ENCODE results near the gene TMTC2.
A peak's percentile ranks its signal among the peaks of the same experiment; 100 is the strongest.

Gene TMTC2

DNA sequence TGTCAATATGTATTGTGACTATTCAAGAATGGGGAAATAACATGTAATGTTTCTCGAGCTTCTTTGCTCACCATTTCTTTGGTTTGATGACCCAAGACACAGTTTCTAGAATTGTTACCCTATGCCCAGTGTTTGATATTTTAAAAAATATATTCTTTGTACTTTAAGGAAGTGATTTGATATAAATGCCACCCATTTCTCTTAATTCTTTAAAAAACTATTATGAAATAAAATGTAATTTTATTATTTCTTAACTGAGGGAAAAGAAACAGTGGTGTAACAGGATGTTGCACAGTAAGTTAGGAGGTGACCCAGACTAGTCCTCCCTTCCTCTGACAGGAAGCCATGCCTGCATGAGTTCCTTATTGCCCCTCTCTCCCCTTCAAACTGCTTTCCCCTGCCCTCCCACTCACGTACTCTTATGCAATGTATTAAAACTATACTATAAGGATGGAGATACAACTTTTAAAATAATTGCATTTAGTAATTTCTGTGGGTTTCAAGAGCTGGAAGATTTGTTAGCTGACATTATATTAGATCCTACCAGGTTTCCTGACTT, 279.4 kb downstream of the TMTC2 start:
- peak; percentile 11 for DNase-seq

- DNase-seq: no peak
Observed at GRCh38 chr12:82968631-82969367, 282.1 kb downstream of the TMTC2 start.

- no peak for DNase-seq
Observed at GRCh38 chr12:82970614-82971013, 283.9 kb downstream of the TMTC2 start.

- no peak for DNase-seq
Observed at GRCh38 chr12:82971584-82971983, 284.9 kb downstream of the TMTC2 start.

- no peak for DNase-seq
Observed at GRCh38 chr12:82972624-82973023, 285.9 kb downstream of the TMTC2 start.

- DNase-seq: no peak
Observed at GRCh38 chr12:82973592-82973991, 286.9 kb downstream of the TMTC2 start.

DNA sequence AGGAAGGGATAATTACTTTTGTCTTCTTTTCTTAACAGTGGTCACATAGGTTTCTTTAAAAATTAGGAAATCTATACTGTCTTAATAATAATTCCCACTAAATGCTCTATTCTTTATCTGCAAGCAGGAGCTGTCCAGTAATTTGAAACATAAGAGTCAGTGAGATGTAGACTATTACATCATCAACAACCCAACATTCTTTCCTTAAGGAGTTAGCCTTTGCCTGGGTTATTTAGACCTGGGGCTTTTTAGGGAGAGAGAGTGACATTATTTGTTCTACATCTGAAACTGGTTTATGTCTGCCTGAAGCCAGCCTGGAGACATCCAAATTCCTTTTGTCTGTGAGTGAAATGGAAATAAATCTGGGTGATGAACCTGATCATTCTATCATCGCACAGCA, 294.4 kb downstream of the TMTC2 start:
- no peak for DNase-seq

DNA sequence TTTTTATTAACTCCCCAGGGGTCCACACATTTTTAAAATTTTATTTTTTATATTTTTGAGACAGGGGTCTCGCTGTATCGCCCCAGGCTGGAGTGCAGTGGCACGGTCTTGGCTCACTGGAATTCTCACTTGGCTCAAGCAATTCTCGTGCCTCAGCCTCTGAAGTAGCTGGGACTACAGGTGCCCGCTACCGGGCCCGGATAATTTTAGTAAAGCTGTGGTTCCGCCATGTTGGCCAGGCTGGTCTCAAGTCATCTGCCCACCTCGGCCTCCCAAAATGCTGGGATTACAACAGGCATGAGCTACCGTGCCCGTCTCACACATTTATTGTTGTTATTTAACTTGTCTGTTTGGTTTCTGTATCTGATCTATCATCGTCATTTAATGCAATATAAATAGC, 307.4 kb downstream of the TMTC2 start:
- DNase-seq: no peak

DNA sequence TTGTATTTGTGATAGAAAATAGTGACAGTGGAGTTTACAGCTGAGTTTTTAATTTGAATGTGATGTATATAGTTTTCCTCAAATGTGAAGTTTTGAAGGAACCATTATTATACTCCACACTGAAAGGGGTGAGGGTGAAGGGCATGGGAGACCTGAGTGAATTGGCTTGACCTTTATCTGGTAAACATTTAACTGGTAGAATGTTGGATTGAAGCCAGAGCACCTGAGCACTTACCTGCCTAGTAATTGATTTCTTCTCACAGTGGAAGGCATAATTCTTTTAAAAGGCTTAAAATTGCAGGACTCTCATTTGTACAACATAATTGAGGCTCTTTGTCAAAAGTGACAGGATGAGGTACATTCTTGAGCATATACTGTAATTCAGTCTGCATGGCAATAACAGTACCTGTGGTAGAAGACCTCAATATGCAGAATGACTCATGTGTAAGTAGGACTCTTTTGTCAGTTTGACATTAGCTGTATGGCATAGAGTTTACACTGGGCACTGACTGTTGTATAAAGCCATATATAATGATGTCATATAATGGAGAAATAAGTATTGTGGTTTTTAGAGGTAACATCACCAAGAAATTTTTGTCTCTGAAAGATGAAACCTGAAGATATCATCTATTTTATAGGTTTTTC, 309.6 kb downstream of the TMTC2 start:
- DNase-seq: no peak

GRCh38 chr12:82998509-82998908, 311.8 kb downstream of the TMTC2 start:
- DNase-seq: no peak

DNA sequence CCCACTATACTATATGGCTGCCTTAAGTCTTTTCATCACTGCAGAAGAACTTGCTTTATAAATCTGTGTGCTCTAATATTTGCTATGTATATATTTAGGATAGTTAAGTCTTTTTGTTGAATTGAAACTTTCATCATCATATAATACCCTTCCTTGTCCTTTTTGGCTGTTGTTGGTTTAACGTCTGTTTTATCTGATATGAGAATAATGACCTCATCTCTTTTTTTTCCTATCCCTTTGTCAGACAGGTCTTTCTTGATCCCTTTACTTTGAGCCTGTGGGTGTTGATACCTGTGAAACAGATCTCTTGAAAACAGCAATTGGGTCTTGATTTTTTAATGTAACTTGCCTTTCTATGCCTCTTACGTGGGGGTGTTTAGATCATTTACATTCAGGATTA, 316.3 kb downstream of the TMTC2 start:
- no peak for DNase-seq

- DNase-seq: no peak
Observed at GRCh38 chr12:83005534-83006197, 319.0 kb downstream of the TMTC2 start.

DNA sequence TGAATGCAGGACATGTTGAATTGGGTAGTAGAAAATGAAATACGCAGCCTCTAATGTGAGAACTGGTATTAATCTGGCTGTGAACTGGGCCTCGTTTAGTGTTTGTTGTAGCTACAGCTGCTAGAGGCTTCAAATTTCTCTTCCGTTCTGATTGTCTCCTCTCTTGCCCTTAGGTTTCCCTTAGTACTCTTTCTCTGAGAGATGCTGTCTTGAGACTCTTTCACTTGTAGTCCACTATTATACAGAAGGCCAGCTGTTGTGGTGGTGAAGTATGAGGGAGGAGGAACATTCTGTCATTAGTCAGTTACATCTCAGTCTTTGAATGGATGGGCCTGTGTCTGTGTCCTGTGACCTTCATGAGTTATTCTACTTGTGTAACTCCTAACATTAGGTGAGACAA, 322.0 kb downstream of the TMTC2 start:
- no peak for DNase-seq

- no peak for DNase-seq
Observed at GRCh38 chr12:83010169-83010804, 323.6 kb downstream of the TMTC2 start.

DNA sequence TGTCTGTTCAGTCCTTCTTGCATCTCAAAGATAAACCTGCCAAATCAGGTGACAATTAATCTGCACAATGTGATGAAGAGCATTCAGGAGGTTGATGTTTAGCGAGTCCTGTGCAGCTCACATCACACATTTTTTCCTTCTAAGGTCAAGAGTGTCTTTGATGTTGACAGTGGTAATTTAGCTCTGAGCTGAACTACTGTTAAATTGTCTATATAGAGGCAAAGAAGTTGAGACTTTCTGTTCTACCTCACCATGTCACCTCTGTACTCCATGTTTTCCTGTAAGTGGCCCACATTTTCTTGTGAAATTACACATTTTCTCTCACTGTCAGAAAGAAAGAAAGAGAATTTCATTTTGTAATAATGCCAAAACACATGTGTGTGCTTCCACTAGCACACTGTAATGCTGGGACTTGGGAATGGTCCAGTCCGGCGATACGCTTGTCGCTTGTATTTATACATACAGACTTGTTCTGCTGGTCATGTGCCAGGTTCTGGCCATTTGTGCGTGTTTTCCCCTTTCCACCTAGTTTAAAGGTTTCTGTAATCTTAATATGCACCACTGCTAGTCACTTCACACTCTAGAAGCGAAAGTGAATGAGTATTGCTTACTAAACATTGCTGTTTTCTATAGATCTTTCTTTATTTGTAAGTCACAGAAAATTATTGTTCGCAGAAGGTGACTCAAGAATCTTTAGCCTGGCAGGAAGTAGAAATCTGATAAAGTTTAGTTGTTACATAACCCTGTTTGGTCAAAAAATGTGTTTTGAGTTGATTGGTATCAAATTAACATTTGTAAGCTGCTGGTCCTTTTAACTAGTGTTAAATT, 328.9 kb downstream of the TMTC2 start:
- DNase-seq: no peak

DNA sequence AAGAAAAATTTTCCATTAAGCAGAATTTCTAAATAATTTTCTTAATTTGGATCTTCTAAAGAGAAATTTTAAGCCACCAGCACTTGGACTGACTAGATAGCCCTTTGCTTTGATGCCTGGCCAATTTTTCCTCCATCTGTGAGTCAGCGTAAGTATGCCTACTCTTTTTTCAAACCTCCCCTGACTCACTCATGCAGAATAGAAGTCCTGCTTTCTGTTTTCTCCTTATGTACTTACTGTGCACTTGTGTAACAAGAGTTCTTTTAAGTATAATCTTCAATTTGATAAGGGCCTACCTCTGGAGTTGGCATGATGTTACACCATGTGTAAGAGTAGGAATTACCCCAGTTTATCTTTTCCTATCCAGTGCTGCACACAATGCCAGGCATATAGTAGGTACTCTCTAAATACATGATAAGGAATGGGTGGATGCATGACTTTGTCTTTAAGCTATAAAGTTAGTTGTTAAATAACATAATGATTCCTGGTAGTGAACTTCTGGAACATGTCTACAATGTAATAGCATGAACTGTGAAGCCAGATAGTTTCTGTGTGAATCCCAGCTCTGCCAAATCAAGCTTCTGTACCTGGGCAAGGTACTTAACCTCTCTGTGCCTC, 329.6 kb downstream of the TMTC2 start:
- no peak for DNase-seq

- DNase-seq: no peak
Observed at GRCh38 chr12:83016991-83017390, 330.3 kb downstream of the TMTC2 start.

DNA sequence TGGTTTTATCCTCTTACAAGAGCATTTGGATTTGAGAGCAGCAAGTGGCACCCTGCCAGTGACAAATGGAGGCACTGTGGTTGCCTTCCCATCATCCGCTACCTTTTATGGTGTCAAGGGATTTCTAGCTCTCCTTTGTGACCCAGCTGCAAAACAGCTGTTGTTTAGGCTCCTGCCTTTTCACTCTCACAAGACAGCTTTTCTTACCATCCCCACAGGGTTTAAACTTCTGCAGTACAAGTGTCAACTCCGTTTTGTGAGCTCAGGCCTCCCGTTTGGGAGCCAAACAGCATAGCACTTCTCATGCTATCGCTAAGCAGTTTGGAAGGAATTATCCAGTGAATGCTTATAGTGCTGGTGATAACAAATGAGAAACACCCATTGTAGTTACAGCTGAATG, 331.4 kb downstream of the TMTC2 start:
- no peak for DNase-seq

DNA sequence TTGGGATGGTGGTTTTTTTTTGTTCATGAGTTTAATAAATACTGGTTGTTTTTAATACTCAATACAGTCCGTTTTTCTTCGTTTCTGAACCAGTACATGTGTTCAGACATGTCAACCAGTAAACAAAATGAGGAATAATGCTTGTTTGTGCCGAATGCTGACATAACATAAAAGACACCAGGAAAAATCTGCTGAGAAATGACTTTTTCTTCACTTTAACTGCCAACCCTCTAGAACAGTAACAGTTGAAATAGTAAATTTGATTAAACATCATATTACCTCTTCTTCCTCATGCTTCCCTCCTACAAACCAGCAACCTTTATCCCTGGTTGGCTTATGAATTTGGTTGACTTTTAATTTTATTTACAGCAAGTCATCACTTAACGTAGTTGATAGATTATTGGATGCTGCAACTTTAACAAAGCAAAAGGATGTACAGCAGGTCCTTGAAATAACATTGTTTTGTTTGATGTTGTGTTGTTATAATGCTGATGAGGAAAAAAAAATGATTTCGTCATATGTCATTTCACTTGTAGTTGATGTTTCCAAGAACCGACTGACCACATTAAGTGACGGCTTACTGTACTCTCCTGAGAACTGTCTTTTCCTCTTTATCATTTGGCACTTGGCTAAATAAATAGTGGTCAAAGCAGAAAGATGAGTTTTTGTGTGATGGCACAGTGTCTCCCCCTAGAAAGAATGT, 340.5 kb downstream of the TMTC2 start:
- DNase-seq: no peak

- DNase-seq: no peak
Observed at GRCh38 chr12:83031196-83031595, 344.5 kb downstream of the TMTC2 start.

DNA sequence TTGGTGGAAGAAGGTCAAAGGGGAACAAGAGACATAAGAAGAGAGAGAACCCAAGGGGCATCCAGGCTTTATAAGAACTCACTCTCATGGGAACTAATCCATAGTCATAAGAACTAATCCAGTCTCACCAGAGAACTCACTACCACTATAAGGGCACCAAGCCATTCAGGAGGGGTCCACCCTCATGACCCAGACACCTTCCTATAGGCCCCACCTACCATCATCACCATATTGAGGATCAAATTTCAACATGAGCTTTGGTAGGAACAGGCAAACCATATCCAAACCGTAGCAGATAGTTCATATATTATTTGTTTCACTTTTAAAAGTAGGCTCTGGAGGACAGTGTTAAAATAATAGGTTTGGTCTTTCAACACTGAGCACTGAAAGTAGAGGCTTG, 350.1 kb downstream of the TMTC2 start:
- DNase-seq: no peak

Data from KG1 (cell line).